Measurements from ENCODE around the gene GPC6.

GPC6 gene

DNA sequence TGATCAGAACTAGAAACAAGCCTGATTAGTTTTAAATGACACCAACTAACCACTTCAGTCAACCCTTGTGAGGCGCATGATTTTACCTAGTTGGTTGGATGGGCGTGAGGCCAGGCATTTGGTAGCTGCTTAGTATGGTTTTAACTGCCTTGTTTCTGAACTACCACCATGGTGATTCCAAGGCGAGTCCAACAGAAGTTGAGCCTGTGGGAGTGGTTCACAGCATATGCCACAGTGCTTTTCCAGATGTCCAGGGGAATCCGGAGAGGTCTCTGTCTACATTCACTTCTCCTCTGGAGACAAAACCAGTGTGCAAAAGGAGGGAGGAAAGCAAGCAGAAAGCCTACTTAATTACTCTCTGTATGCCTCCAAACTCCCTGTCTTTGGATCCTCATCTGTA, 524.1 kb downstream of the GPC6 start:
- TF ChIP-seq, protein P1, sequence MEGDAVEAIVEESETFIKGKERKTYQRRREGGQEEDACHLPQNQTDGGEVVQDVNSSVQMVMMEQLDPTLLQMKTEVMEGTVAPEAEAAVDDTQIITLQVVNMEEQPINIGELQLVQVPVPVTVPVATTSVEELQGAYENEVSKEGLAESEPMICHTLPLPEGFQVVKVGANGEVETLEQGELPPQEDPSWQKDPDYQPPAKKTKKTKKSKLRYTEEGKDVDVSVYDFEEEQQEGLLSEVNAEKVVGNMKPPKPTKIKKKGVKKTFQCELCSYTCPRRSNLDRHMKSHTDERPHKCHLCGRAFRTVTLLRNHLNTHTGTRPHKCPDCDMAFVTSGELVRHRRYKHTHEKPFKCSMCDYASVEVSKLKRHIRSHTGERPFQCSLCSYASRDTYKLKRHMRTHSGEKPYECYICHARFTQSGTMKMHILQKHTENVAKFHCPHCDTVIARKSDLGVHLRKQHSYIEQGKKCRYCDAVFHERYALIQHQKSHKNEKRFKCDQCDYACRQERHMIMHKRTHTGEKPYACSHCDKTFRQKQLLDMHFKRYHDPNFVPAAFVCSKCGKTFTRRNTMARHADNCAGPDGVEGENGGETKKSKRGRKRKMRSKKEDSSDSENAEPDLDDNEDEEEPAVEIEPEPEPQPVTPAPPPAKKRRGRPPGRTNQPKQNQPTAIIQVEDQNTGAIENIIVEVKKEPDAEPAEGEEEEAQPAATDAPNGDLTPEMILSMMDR (conservative IDR thresholded peaks at IDR 0.05; ENCODE audit: low read depth, low read length): no peak
- no peaks in the 10 kb centered on the region for H3K36me3 ChIP-seq (ENCODE audit: insufficient read depth)
- H3K9ac ChIP-seq: no peak overlapping the region
- H3K79me2 ChIP-seq (ENCODE audit: insufficient read depth, low read depth): no peaks in the 10 kb centered on the region
- no peaks in the 10 kb centered on the region for H3K27me3 ChIP-seq (ENCODE audit: insufficient read depth, low read depth)
- no peak overlapping the region for H3K27ac ChIP-seq
- peaks cover 12% of the 10 kb centered on the region for H3K4me1 ChIP-seq (ENCODE audit: low read depth, poor library complexity, severe bottlenecking)
- H4K20me1 ChIP-seq (ENCODE audit: insufficient read depth): no peaks in the 10 kb centered on the region
- H2AFZ ChIP-seq (ENCODE audit: low read depth): no peak overlapping the region
- 0 out of 2 replicates have a peak overlapping the region, but pooled peaks have one; percentile 21 for H3K4me2 ChIP-seq
- H3K4me3 ChIP-seq (IDR thresholded peaks at IDR 0.05; ENCODE audit: insufficient read depth, low read depth, low read length): no peak overlapping the region

DNA sequence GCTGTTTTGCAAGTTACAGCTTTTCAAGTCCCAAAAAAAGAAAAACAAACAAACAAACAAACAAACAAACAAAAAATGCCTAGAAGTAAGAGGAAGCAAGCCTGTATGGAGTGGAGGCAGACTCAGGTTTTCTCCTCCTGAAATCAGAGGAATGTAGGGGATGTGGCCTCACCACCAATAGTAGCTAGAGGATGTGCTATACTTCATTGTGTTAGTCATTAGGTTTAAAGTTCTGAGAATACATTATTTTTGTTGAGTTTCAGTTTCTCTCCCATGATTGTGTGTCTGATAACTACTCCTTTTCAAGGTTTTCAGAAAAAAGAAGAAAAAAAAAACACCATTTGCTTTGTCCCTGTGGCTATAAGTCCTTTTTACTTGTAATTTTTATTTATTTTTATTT, 524.5 kb downstream of the GPC6 start:
- Histone ChIP-seq H3K79me2 (ENCODE audit: insufficient read depth, low read depth) (no peaks in the 10 kb centered on the region), H3K4me1 (ENCODE audit: low read depth, poor library complexity, severe bottlenecking) (peaks cover 12% of the 10 kb centered on the region), H3K4me3 (IDR thresholded peaks at IDR 0.05; ENCODE audit: insufficient read depth, low read depth, low read length) (no peak overlapping the region), H3K27ac (no peak overlapping the region), H3K36me3 (ENCODE audit: insufficient read depth) (no peaks in the 10 kb centered on the region), H3K9ac (no peak overlapping the region), H2AFZ (ENCODE audit: low read depth) (no peak overlapping the region), H4K20me1 (ENCODE audit: insufficient read depth) (no peaks in the 10 kb centered on the region), H3K27me3 (ENCODE audit: insufficient read depth, low read depth) (no peaks in the 10 kb centered on the region), H3K4me2 (0 out of 2 replicates have a peak overlapping the region, but pooled peaks have one; percentile 21)
- TF ChIP-seq, protein P1 (conservative IDR thresholded peaks at IDR 0.05; ENCODE audit: low read depth, low read length): no peak

- H3K4me3 ChIP-seq (IDR thresholded peaks at IDR 0.05; ENCODE audit: insufficient read depth, low read depth, low read length): no peak overlapping the region
Measured at GRCh38 chr13:93752541-93752940, 525.9 kb downstream of the GPC6 start.

GRCh38 chr13:93753639-93754038, 527.0 kb downstream of the GPC6 start:
- no peaks in the 10 kb centered on the region for H3K79me2 ChIP-seq (ENCODE audit: insufficient read depth, low read depth)
- no peaks in the 10 kb centered on the region for H3K36me3 ChIP-seq (ENCODE audit: insufficient read depth)
- H3K4me3 ChIP-seq (IDR thresholded peaks at IDR 0.05; ENCODE audit: insufficient read depth, low read depth, low read length): no peak overlapping the region
- no peak overlapping the region for H2AFZ ChIP-seq (ENCODE audit: low read depth)
- no peak overlapping the region for H3K27ac ChIP-seq
- H4K20me1 ChIP-seq (ENCODE audit: insufficient read depth): no peaks in the 10 kb centered on the region
- no peaks in the 10 kb centered on the region for H3K27me3 ChIP-seq (ENCODE audit: insufficient read depth, low read depth)
- TF ChIP-seq, protein P1 (conservative IDR thresholded peaks at IDR 0.05; ENCODE audit: low read depth, low read length): no peak
- H3K4me1 ChIP-seq (ENCODE audit: low read depth, poor library complexity, severe bottlenecking): peaks cover 12% of the 10 kb centered on the region
- H3K4me2 ChIP-seq: no peak overlapping the region
- H3K9ac ChIP-seq: no peak overlapping the region

More at GRCh38 chr13:93752541-93752940, 525.9 kb downstream of the GPC6 start:
- peaks cover 12% of the 10 kb centered on the region for H3K4me1 ChIP-seq (ENCODE audit: low read depth, poor library complexity, severe bottlenecking)
- H3K4me2 ChIP-seq: no peak overlapping the region
- H3K27me3 ChIP-seq (ENCODE audit: insufficient read depth, low read depth): no peaks in the 10 kb centered on the region
- no peaks in the 10 kb centered on the region for H3K79me2 ChIP-seq (ENCODE audit: insufficient read depth, low read depth)
- no peak overlapping the region for H3K9ac ChIP-seq
- H4K20me1 ChIP-seq (ENCODE audit: insufficient read depth): no peaks in the 10 kb centered on the region
- H3K36me3 ChIP-seq (ENCODE audit: insufficient read depth): no peaks in the 10 kb centered on the region
- no peak overlapping the region for H3K27ac ChIP-seq
- no peak overlapping the region for H2AFZ ChIP-seq (ENCODE audit: low read depth)
- TF ChIP-seq, protein P1 (conservative IDR thresholded peaks at IDR 0.05; ENCODE audit: low read depth, low read length): no peak
